NCI-H446 (cell line): ENCODE results near the gene ZEB2.

ENCODE experiments used
- DNase-seq, 2 experiments: peaks; one replicate each; lab custom pipeline; 2025; lab: John Stamatoyannopoulos, UW

ZEB2 gene

GRCh38 chr2:144528108-144528507, 8.2 kb upstream of the ZEB2 start:
- DNase-seq: no peak

- no peak for DNase-seq
Observed at GRCh38 chr2:144526831-144527230, 6.9 kb upstream of the ZEB2 start.

GRCh38 chr2:144524118-144525009, 4.4 kb upstream of the ZEB2 start:
- DNase-seq: peak; percentile 24 to 58

GRCh38 chr2:144523596-144524117, 3.7 kb upstream of the ZEB2 start:
- DNase-seq: peak; percentile 30 to 49

GRCh38 chr2:144522897-144523595, 3.1 kb upstream of the ZEB2 start:
- DNase-seq: no peak

- DNase-seq: no peak
Observed at GRCh38 chr2:144522176-144522896, 2.4 kb upstream of the ZEB2 start.

- DNase-seq: no peak
Observed at GRCh38 chr2:144521686-144522085, 1.8 kb upstream of the ZEB2 start.

GRCh38 chr2:144520756-144521487, 1.0 kb upstream of the ZEB2 start:
- DNase-seq: peak; percentile 54 to 59

GRCh38 chr2:144519597-144519933, 354 bp downstream of the ZEB2 start:
- no peak for DNase-seq

- DNase-seq: no peak
Observed at GRCh38 chr2:144518748-144519596, 947 bp downstream of the ZEB2 start.

GRCh38 chr2:144517866-144518747, 1.8 kb downstream of the ZEB2 start:
- peak in 1 of 2 experiments; percentile 18 for DNase-seq

GRCh38 chr2:144516981-144517865, 2.7 kb downstream of the ZEB2 start:
- peak; percentile 23 to 56 for DNase-seq

- peak in 1 of 2 experiments; percentile 23 for DNase-seq
Observed at GRCh38 chr2:144516411-144516980, 3.4 kb downstream of the ZEB2 start.

- peak in 1 of 2 experiments; percentile 45 for DNase-seq
Observed at GRCh38 chr2:144515696-144516410, 4.1 kb downstream of the ZEB2 start.

- DNase-seq: no peak
Observed at GRCh38 chr2:144515099-144515695, 4.7 kb downstream of the ZEB2 start.

- DNase-seq: no peak
Observed at GRCh38 chr2:144514616-144515091, 5.3 kb downstream of the ZEB2 start.
